PC-9 (cell line): ENCODE results near the gene RNF166. TPM values are rescaled to one million over a fixed set of nuclear protein-coding genes. Genes with fewer than 3 reads are reported as not detected.

Experiments used
- BruUV-seq: library from RNA; stranded (reverse); fragments of 400-500 nt; replicated peaks from 2 replicates; lab custom pipeline; 2021; lab: Mats Ljungman, UMichigan
- CTCF ChIA-PET: fragments of 300-600 bp; sonication (Branson Sonifier 250); formaldehyde crosslinking; loops from one replicate; lab custom pipeline; 2022; ENCODE audit warnings: antibody characterized with exemption; lab: Charles Lee
- POLR2A ChIA-PET: fragments of 300-600 bp; sonication (Branson Sonifier 250); formaldehyde crosslinking; loops from one replicate; lab custom pipeline; 2022; ENCODE audit warnings: antibody characterized with exemption; ENCODE audit not compliant: unreplicated experiment; lab: Charles Lee
- DNase-seq, 2 experiments: peaks; one replicate each; pipeline versions ENCODE4 v3.0.0 to v3.0.0-alpha.2; 2015 to 2022; ENCODE audit warnings: mixed read lengths in 1 of 2
- H2AFZ ChIP-seq: fragments of 200-600 bp; sonication (generic); 2 replicates; pipeline ENCODE4 v1.8.1; 2017; ENCODE audit warnings: antibody characterized with exemption
- H3F3A ChIP-seq: fragments of 200-600 bp; sonication (generic); 2 replicates; pipeline ENCODE4 v1.8.1; 2017; ENCODE audit warnings: antibody characterized with exemption, mild to moderate bottlenecking, low read depth; ENCODE audit not compliant: insufficient read depth
- H3K27ac ChIP-seq: fragments of 200-600 bp; sonication (generic); 2 replicates; pipeline ENCODE4 v1.6.1; 2016; ENCODE audit warnings: mixed run types
- H3K27me3 ChIP-seq: fragments of 200-600 bp; sonication (generic); 2 replicates; pipeline ENCODE4 v1.6.1; 2016; ENCODE audit warnings: low read depth, mixed run types; ENCODE audit not compliant: insufficient read depth
- H3K36me3 ChIP-seq: fragments of 200-600 bp; sonication (generic); 2 replicates; pipeline ENCODE4 v1.6.1; 2016; ENCODE audit warnings: low read depth, mixed run types
- H3K4me1 ChIP-seq: fragments of 200-600 bp; sonication (generic); replicated peaks from 2 replicates; pipeline ENCODE4 v1.6.1; 2016; ENCODE audit warnings: mixed run types; ENCODE audit not compliant: insufficient read depth
- H3K4me2 ChIP-seq: fragments of 200-600 bp; sonication (generic); 2 replicates; pipeline ENCODE4 v1.6.1; 2017; ENCODE audit warnings: mixed run types
- H3K4me3 ChIP-seq: fragments of 200-600 bp; sonication (generic); 2 replicates; pipeline ENCODE4 v1.6.1; 2016; ENCODE audit warnings: mixed run types
- H3K79me2 ChIP-seq: fragments of 200-600 bp; sonication (generic); 2 replicates; pipeline ENCODE4 v1.6.1; 2017; ENCODE audit warnings: low read depth, mixed run types
- H3K9me2 ChIP-seq: fragments of 200-600 bp; sonication (generic); 2 replicates; pipeline ENCODE4 v1.8.1; 2017; ENCODE audit warnings: mild to moderate bottlenecking; ENCODE audit not compliant: insufficient read depth
- H3K9me3 ChIP-seq: fragments of 200-600 bp; sonication (generic); 2 replicates; pipeline ENCODE4 v1.8.1; 2016; ENCODE audit warnings: low read depth; ENCODE audit not compliant: insufficient read depth
- H4K20me1 ChIP-seq: fragments of 200-600 bp; sonication (generic); 2 replicates; pipeline ENCODE4 v1.8.1; 2017; ENCODE audit not compliant: insufficient read depth
- CTCF ChIP-seq: fragments of 200-600 bp; sonication (generic); conservative IDR thresholded peaks from 2 replicates; pipeline ENCODE4 v1.6.1; 2017; ENCODE audit warnings: mixed run types, antibody characterized with exemption, mild to moderate bottlenecking, moderate library complexity
- EZH2 ChIP-seq: fragments of 200-600 bp; sonication (generic); IDR thresholded peaks from 2 replicates; pipeline ENCODE4 v1.8.0; 2017; ENCODE audit warnings: antibody characterized with exemption, low read depth
- intact Hi-C: fragments of 100-400 bp; cut with micrococcal nuclease; formaldehyde crosslinking; loops from one replicate; pipeline ENCODE4 v1.10.0; 2022; ENCODE audit not compliant: unreplicated experiment
- total RNA-seq: library from RNA; stranded (reverse); gene quantifications from 2 replicates; pipeline ENCODE4 v1.2.3, GENCODE V29; 2021

Gene RNF166
- total RNA-seq, 1 experiment from 2014 or later: 29.4 TPM

DNA sequence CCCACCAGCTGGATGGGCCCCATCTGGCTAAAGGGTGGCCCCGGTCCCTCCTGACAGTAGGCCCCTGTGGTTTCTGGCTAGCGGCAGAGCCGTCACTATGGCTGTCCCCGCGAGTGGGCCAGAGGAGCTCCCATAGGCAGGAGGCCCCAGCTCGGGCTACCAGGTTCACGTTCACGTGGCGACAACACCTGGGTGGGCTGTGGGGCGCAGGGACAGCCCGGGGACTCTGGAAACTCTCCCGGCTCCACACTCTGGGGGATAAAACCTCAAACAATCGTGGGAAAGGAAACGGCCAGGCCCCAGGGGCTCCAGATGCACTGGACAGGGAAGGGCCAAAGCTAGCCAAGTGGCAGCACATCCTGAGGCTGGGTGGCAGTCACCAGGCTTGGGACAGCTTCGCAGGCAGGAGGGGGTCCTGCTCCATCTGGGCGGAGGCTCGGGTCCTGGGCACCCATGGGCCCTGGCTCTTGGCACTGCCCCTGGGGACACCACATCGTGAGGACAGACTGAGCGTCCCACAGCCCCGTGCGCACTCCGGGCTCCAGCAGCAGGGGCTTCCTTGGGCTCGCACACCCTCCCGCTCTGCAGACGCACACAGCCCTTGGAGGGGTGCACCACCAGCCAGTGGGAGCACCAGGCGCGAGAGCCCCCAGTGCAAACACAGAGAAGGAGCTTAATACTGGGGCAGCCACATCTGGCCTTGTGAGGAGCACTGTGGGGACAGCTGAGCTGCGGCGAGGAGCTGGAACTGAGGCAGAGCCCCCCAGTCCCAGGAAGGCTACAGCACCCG, 4.4 kb downstream of the RNF166 start:
- no peaks in the 10 kb centered on the region for H3K36me3 ChIP-seq
- no peaks in the 10 kb centered on the region for H3K9me2 ChIP-seq
- H2AFZ ChIP-seq: no peak overlapping the region
- BruUV-seq: no TSS peak
- no peak overlapping the region for H3K27ac ChIP-seq
- H4K20me1 ChIP-seq: peaks cover 6% of the 10 kb centered on the region; the same call in 1 of the 2 replicates
- DNase-seq: no peak
- no peak overlapping the region for H3K4me2 ChIP-seq
- peaks cover 8% of the 10 kb centered on the region; the same call in 1 of the 2 replicates for H3K79me2 ChIP-seq
- no peaks in the 10 kb centered on the region for H3K27me3 ChIP-seq
- no peak for TF ChIP-seq CTCF
- no peak for TF ChIP-seq EZH2
- ChIA-PET POLR2A (interaction anchor here (0.6 kb wide), 1 partner anchor 1028 kb away, joined by 3 read pairs; no protein-coding TSS in a partner anchor), CTCF (interaction anchor here (0.6 kb wide), 1 partner anchor 14 kb away, joined by 4 read pairs; no protein-coding TSS in a partner anchor)
- H3K9me3 ChIP-seq: no peaks in the 10 kb centered on the region
- intact Hi-C loops: no loop called here
- H3K4me1 ChIP-seq: peaks cover 11% of the 10 kb centered on the region
- H3K4me3 ChIP-seq: no peak overlapping the region
- H3F3A ChIP-seq: no peaks in the 10 kb centered on the region

DNA sequence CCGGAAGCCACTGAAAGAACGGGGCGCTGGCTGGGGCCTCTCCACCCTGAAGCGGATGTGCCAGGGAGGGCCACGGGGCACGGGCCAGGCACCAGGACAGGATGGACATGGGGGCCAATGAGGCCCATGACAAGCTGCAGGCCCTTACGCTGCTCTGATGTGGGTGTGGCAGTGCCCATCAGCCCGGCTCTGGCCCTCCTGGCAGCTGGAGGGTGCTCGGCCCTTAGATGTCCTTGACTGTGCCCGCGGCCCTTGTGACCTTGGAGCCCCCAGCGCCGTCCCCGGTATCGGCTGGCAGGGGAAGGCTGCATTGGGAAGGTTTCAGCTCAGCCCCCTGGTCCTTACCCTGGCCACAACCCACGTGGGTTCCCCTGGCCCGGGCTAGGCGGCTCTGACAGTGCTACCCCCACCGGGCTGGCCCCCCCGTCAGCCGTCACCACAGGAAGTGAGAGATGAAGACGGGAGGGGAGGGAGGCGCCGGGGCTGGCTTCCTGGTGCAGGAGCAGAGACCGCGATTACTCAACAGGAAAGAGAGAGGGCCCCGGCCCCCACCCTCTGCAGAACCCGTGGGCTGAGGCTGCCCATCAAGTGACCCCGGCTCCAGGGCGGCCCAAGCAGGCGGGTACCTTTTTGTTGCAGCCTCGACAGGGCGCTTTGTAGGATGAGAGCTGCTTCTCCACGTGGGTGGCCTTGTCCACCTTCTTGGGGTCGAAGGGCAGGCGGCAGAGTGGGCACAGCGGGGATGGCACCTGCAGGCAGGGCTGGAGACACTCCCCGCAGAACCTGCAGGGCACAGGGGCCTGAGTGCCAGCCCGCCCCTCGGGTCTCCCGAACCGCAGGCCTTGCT, 5.3 kb downstream of the RNF166 start:
- H4K20me1 ChIP-seq: peaks cover 6% of the 10 kb centered on the region; the same call in 1 of the 2 replicates
- H3K4me1 ChIP-seq: peaks cover 11% of the 10 kb centered on the region
- no peak for DNase-seq
- H3K36me3 ChIP-seq: no peaks in the 10 kb centered on the region
- no TSS peak for BruUV-seq
- H3K9me2 ChIP-seq: no peaks in the 10 kb centered on the region
- ChIA-PET POLR2A (interaction anchor here (0.6 kb wide), 1 partner anchor 1027 kb away, joined by 3 read pairs; no protein-coding TSS in a partner anchor), CTCF (no interaction called here)
- 0 out of 2 replicates have a peak, but pooled peaks cover 5% of the 10 kb centered on the region for H3K79me2 ChIP-seq
- H3K4me3 ChIP-seq: no peak overlapping the region
- no peaks in the 10 kb centered on the region for H3F3A ChIP-seq
- no peaks in the 10 kb centered on the region for H3K9me3 ChIP-seq
- no peak overlapping the region for H3K27ac ChIP-seq
- intact Hi-C loops: no loop called here
- TF ChIP-seq CTCF (no peak), EZH2 (no peak)
- H2AFZ ChIP-seq: no peak overlapping the region
- no peak overlapping the region for H3K4me2 ChIP-seq
- no peaks in the 10 kb centered on the region for H3K27me3 ChIP-seq

GRCh38 chr16:88700322-88700635, 5.9 kb downstream of the RNF166 start:
- peaks cover 9% of the 10 kb centered on the region for H3K4me1 ChIP-seq
- BruUV-seq: no TSS peak
- ChIA-PET POLR2A (no interaction called here), CTCF (interaction anchor here (0.7 kb wide), 1 partner anchor 43 kb away, joined by 4 read pairs; no protein-coding TSS in a partner anchor)
- intact Hi-C loops: no loop called here
- H2AFZ ChIP-seq: no peak overlapping the region
- TF ChIP-seq EZH2 (no peak), CTCF (no peak)
- no peaks in the 10 kb centered on the region for H3F3A ChIP-seq
- DNase-seq: no peak
- no peaks in the 10 kb centered on the region for H3K36me3 ChIP-seq
- H3K27me3 ChIP-seq: no peaks in the 10 kb centered on the region
- H3K27ac ChIP-seq: no peak overlapping the region
- no peaks in the 10 kb centered on the region for H3K9me2 ChIP-seq
- H3K4me3 ChIP-seq: no peak overlapping the region
- 0 out of 2 replicates have a peak, but pooled peaks cover 4% of the 10 kb centered on the region for H3K79me2 ChIP-seq
- H3K4me2 ChIP-seq: no peak overlapping the region
- H4K20me1 ChIP-seq: peaks cover 6% of the 10 kb centered on the region; the same call in 1 of the 2 replicates
- H3K9me3 ChIP-seq: no peaks in the 10 kb centered on the region
